ENCODE measurements around the gene FAM228A. TPM values are rescaled to one million over a fixed set of nuclear protein-coding genes. Genes with fewer than 3 reads are reported as not detected.

FAM228A gene
- total and polyA plus RNA-seq, 11 donors = 0.19 to 1.9 (median 0.79) TPM; not detected in 3

- intact Hi-C loops (cut with DNase I) = no loop called here
- DNase-seq (no peak), ATAC-seq (no peak)
- WGBS, 4 donors = 88 to 91% (median 89%) methylated on average over 1 of the region's 1 CpG
- H3K27me3 ChIP-seq = peaks cover 0 to 22% (median 0%) of the 10 kb centered on the region in 9 donors
- H3K9me3 ChIP-seq = peaks cover 0 to 11% (median 0%) of the 10 kb centered on the region in 12 donors
- H3K36me3 ChIP-seq = no peaks in the 10 kb centered on the region
- no peak overlapping the region for H3K4me3 ChIP-seq
- H3K27ac ChIP-seq = no peak overlapping the region
- no peak for TF ChIP-seq POLR2A (IDR thresholded peaks at IDR 0.05)
- TF ChIP-seq CTCF (IDR thresholded peaks at IDR 0.05) = no peak
- peaks cover 0 to 4% (median 0%) of the 10 kb centered on the region in 12 donors for H3K4me1 ChIP-seq
These were observed 1.5 kb downstream of the FAM228A start for GRCh38 chr2:24176326-24176725.

- H3K4me3 ChIP-seq = no peak overlapping the region
- TF ChIP-seq CTCF (IDR thresholded peaks at IDR 0.05) (no peak), POLR2A (IDR thresholded peaks at IDR 0.05) (no peak)
- no peak for ATAC-seq
- H3K27me3 ChIP-seq = peaks cover 0 to 5% (median 0%) of the 10 kb centered on the region in 9 donors
- DNase-seq = no peak
- no peaks in the 10 kb centered on the region for H3K9me3 ChIP-seq
- intact Hi-C loops (cut with DNase I) = no loop called here
- no peaks in the 10 kb centered on the region for H3K36me3 ChIP-seq
- H3K4me1 ChIP-seq = peaks cover 0 to 4% (median 0%) of the 10 kb centered on the region in 12 donors
- no peak overlapping the region for H3K27ac ChIP-seq
These were observed 4.8 kb downstream of the FAM228A start for GRCh38 chr2:24179683-24180082.

- Histone ChIP-seq H3K4me3 (no peak overlapping the region), H3K36me3 (peaks cover 0 to 3% (median 0%) of the 10 kb centered on the region in 9 donors), H3K27ac (no peak overlapping the region), H3K4me1 (no peaks in the 10 kb centered on the region), H3K27me3 (no peaks in the 10 kb centered on the region), H3K9me3 (peaks cover 0 to 14% (median 0%) of the 10 kb centered on the region in 12 donors)
- TF ChIP-seq POLR2A (IDR thresholded peaks at IDR 0.05) (no peak), CTCF (IDR thresholded peaks at IDR 0.05) (no peak)
- intact Hi-C loops (cut with DNase I) = no loop called here
- WGBS, 4 donors = 49 to 67% (median 64%) methylated on average over 6 of the region's 6 CpGs
- ATAC-seq (no peak), DNase-seq (no peak)
These were observed 7.0 kb downstream of the FAM228A start for GRCh38 chr2:24181849-24182248.

- ATAC-seq (no peak), DNase-seq (no peak)
- Histone ChIP-seq H3K4me1 (no peaks in the 10 kb centered on the region), H3K9me3 (peaks cover 0 to 14% (median 0%) of the 10 kb centered on the region in 12 donors), H3K27me3 (no peaks in the 10 kb centered on the region), H3K27ac (no peak overlapping the region), H3K36me3 (peaks cover 0 to 3% (median 0%) of the 10 kb centered on the region in 9 donors), H3K4me3 (no peak overlapping the region)
- TF ChIP-seq POLR2A (IDR thresholded peaks at IDR 0.05) (no peak), CTCF (IDR thresholded peaks at IDR 0.05) (no peak)
- intact Hi-C loops (cut with DNase I) = no loop called here
- WGBS, 4 donors = 92 to 95% (median 93%) methylated on average over 7 of the region's 7 CpGs
These were observed 7.7 kb downstream of the FAM228A start for GRCh38 chr2:24182507-24182906.

Measured in heart left ventricle (tissue), 16 donors.